Mucosa of descending colon (tissue), 3 donors: Measurements from ENCODE around the gene ATP1B3. TPM values are rescaled to one million over a fixed set of nuclear protein-coding genes. Genes with fewer than 3 reads are reported as not detected.
"Not testable (repeated sequence)": the region's sequence is repeated elsewhere in the genome, so short reads cannot be mapped to it uniquely, and the experiment has no call there.

ENCODE experiments used
- ATAC-seq: fragments of 200-7000 bp; cut with Tn5 transposase; one replicate; pipeline ENCODE4 v1.9.1; 2020; ENCODE audit warnings: mild to moderate bottlenecking, moderate library complexity
- DNase-seq, 3 donors: peaks; one replicate each; pipeline ENCODE4 v3.0.0-alpha.2; 2020
- H3K36me3 ChIP-seq: fragments of 200-600 bp; one replicate; pipeline ENCODE4 v1.8.0; 2021; ENCODE audit warnings: low read depth, mild to moderate bottlenecking
- H3K4me1 ChIP-seq: fragments of 200-600 bp; one replicate; pipeline ENCODE4 v1.8.0; 2021; ENCODE audit warnings: low read depth, mild to moderate bottlenecking
- H3K4me3 ChIP-seq: fragments of 200-600 bp; one replicate; pipeline ENCODE4 v1.8.0; 2021; ENCODE audit warnings: mild to moderate bottlenecking
- H3K9me3 ChIP-seq: fragments of 200-600 bp; one replicate; pipeline ENCODE4 v1.8.0; 2021; ENCODE audit warnings: mild to moderate bottlenecking
- CTCF ChIP-seq: fragments of 200-600 bp; IDR thresholded peaks from one replicate; pipeline ENCODE4 v1.8.0; 2022; ENCODE audit warnings: antibody characterized with exemption, mild to moderate bottlenecking
- intact Hi-C, 2 donors: fragments of 100-400 bp; cut with DNase I in 1 of 2; cut with micrococcal nuclease in 1 of 2; formaldehyde crosslinking; loops; one replicate each; pipeline versions ENCODE4 v1.11.0 to v1.11.1; 2022; cut with DNase I, micrococcal nuclease
- total RNA-seq, 3 donors: library from RNA; stranded (reverse); fragmentation: NEBNext Ultra II Directional in 2 of 3; extraction: Animal tissue kit (Norgen Biotek cat#: 25700) in 2 of 3; gene quantifications; one replicate each; pipeline versions ENCODE4 v1.2.1 to v1.2.4, GENCODE V29; 2021 to 2023
- donor health status: DM: no; HTN: no; CAD: no; lungs with moderate emphysema.
- donor health status: DM: no; HTN: no; CAD: no.
- donor health status: DM: no; HTN: yes; CAD: no.

Gene ATP1B3
- total RNA-seq, 3 donors from 2014 or later, result 266 to 466 (median 330) TPM

DNA sequence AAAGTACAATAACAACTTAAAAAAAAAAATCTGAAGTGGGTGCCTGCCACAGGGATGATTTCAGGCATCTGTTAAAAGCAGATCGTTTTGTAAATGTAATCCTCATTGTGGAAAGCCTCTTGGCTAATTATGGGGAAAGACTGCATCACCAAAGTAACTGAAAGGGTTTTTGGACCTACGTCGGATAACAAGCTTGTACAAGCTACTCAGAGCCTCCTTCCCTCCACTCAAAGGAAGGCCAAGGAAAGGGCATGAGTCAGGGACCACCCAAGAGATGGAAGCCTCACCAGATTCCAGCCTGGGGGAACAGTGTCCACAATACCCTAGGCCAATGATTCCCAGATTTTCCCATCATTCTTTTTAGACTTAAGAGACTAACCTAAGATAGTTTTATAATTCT lies 84.3 kb downstream of the ATP1B3 start:
- ATAC-seq, result peak; percentile 27
- no peak for DNase-seq
- intact Hi-C loops, result no loop called here

DNA sequence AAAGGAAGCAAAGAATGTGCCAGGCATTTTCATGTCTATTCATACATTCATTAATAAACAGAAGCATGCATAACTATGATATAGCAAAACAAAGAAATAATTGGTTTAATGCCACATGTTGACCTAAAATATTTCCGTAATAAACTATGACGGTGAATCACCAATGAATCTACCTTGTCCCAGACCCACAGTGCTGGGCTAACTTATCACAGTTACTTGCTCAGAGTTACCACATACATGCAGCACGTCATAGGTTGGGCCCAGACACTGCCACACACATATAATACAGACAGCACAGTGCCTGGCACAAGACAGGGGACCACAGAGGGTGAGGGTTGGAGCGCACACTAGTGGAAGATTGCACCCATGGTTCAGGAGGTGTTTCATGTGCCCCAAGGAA lies 86.9 kb downstream of the ATP1B3 start:
- no peaks in the 10 kb centered on the region for H3K36me3 ChIP-seq
- DNase-seq, result no peak
- H3K9me3 ChIP-seq, result no peaks in the 10 kb centered on the region
- H3K4me1 ChIP-seq, result no peaks in the 10 kb centered on the region
- no peak for ATAC-seq
- no peak for TF ChIP-seq CTCF
- no peak overlapping the region for H3K4me3 ChIP-seq
- intact Hi-C loops, result no loop called here

More for the DNA sequence above, 84.3 kb downstream of the ATP1B3 start:
- Histone ChIP-seq H3K36me3 (no peaks in the 10 kb centered on the region), H3K4me1 (no peaks in the 10 kb centered on the region), H3K4me3 (no peak overlapping the region), H3K9me3 (no peaks in the 10 kb centered on the region)
- TF ChIP-seq CTCF, result no peak

GRCh38 chr3:141965471-141965870 lies 89.0 kb downstream of the ATP1B3 start:
- ATAC-seq (no peak), DNase-seq (no peak)
- intact Hi-C loops, result no loop called here
- H3K4me1 ChIP-seq, result no peaks in the 10 kb centered on the region
- no peak overlapping the region for H3K4me3 ChIP-seq
- no peaks in the 10 kb centered on the region for H3K9me3 ChIP-seq
- no peaks in the 10 kb centered on the region for H3K36me3 ChIP-seq
- TF ChIP-seq CTCF, result no peak

- Histone ChIP-seq H3K9me3 (no peaks in the 10 kb centered on the region), H3K4me3 (no peak overlapping the region), H3K36me3 (no peaks in the 10 kb centered on the region), H3K4me1 (no peaks in the 10 kb centered on the region)
- intact Hi-C loops, result no loop called here
- no peak for ATAC-seq
- DNase-seq, result no peak
- TF ChIP-seq CTCF, result no peak
Observed at GRCh38 chr3:141969711-141970110, 93.3 kb downstream of the ATP1B3 start.

- DNase-seq (no peak), ATAC-seq (no peak)
- no peaks in the 10 kb centered on the region for H3K9me3 ChIP-seq
- H3K36me3 ChIP-seq, result no peaks in the 10 kb centered on the region
- TF ChIP-seq CTCF, result no peak
- intact Hi-C loops, result no loop called here
- H3K4me3 ChIP-seq, result no peak overlapping the region
- H3K4me1 ChIP-seq, result no peaks in the 10 kb centered on the region
Observed at GRCh38 chr3:141971571-141971970, 95.1 kb downstream of the ATP1B3 start.

DNA sequence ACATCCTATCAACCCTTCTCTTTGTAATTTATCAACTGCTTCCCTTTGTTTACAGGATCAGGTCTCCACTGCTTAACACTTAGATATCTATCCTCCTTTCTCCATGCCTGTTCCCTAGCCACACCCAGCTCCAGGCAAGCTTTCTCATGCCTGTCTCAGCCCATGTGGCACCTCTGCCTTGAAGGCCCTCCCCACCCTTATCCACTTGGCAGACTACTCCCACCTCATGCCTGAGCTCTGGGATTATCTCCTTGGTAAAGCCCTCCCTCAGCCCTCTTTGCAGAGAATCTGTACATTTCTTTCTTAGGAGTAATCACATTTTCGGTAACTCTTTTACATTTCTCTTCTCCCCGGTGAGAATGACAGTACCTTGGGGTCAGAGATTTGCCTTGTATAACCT lies 96.0 kb downstream of the ATP1B3 start:
- intact Hi-C loops, result no loop called here
- no peak for TF ChIP-seq CTCF
- no peaks in the 10 kb centered on the region for H3K4me1 ChIP-seq
- no peaks in the 10 kb centered on the region for H3K9me3 ChIP-seq
- H3K4me3 ChIP-seq, result no peak overlapping the region
- no peaks in the 10 kb centered on the region for H3K36me3 ChIP-seq
- ATAC-seq (no peak), DNase-seq (no peak)

DNA sequence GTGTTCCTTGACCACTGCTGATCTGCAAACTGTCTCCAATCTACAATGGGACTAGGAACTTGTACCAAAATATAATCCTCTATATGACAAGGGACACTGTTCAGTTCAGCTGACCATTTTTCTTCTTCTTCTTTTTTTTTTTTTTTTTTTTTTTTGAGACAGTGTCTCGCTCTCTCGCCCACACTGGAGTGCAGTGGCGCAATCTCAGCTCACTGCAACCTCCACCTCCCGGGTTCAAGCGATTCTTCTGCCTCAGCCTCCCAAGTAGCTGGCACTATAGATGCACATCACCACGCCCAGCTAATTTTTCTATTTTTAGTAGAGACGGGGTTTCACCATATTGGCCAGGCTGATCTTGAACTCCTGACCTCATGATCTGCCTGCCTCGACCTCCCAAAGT lies 98.3 kb downstream of the ATP1B3 start:
- H3K36me3 ChIP-seq, H3K4me3 ChIP-seq, DNase-seq, H3K4me1 ChIP-seq, H3K9me3 ChIP-seq, ATAC-seq, intact Hi-C loops: not testable (repeated sequence)
